ENCODE data around the gene KRT40. TPM values are rescaled to one million over a fixed set of nuclear protein-coding genes. Genes with fewer than 3 reads are reported as not detected.

The KRT40 gene
- total RNA-seq, 1 experiment from 2014 or later, result not detected

- ChIA-PET CTCF (interaction anchor here (1.6 kb wide), 1 partner anchor 46 kb away, joined by 4 read pairs; no protein-coding TSS in a partner anchor), RAD21 (ENCODE audit: low non-redundant PET in 1 of 2, low total read pairs in 2 of 2, uncharacterized antibody in 2 of 2, unreplicated experiment in 2 of 2) (no interaction called here), POLR2A (interaction anchor here (0.9 to 1.1 kb wide), 2 partner anchors 43 to 590 kb away, joined by 3 read pairs; no protein-coding TSS in a partner anchor)
- DNase-seq (ENCODE audit: low read depth, low spot score) (no peak), ATAC-seq (no peak)
- H3K9me3 ChIP-seq (ENCODE audit: control insufficient read depth in 1 of 2, insufficient read depth in 1 of 2, low read depth in 1 of 2, low read length in 2 of 2), result peaks cover 0 to 17% of the 10 kb centered on the region in 2 experiments; a peak in 1 of 4 replicates
- peak overlapping the region; percentile 54; the same call in 1 of the 2 replicates for H3K4me2 ChIP-seq (ENCODE audit: low read length)
- no TSS peak for BruUV-seq (replicated peaks)
- no peaks in the 10 kb centered on the region for H3K79me2 ChIP-seq (ENCODE audit: insufficient read depth, low read length)
- H3K9me2 ChIP-seq (ENCODE audit: insufficient read depth), result no peaks in the 10 kb centered on the region
- TF ChIP-seq ATF3 (IDR thresholded peaks at IDR 0.05) (no peak), RAD21 (IDR thresholded peaks at IDR 0.05; ENCODE audit: low read depth) (no peak), CEBPB (IDR thresholded peaks at IDR 0.05; ENCODE audit: low read depth) (peak; percentile 29; the same call in 1 of the 2 replicates), SP1 (IDR thresholded peaks at IDR 0.05; ENCODE audit: low read depth) (peak; percentile 72), ELF1 (IDR thresholded peaks at IDR 0.05; ENCODE audit: borderline replicate concordance, low read depth) (no peak)
- H4K20me1 ChIP-seq (ENCODE audit: insufficient read depth), result no peaks in the 10 kb centered on the region
- no peak overlapping the region for H3K4me3 ChIP-seq (replicated peaks in 1 of 2; ENCODE audit: low read depth in 1 of 2, low read length in 2 of 2)
- H3K9ac ChIP-seq (ENCODE audit: low read length), result peak overlapping the region; percentile 63
- intact Hi-C loops (cut with micrococcal nuclease), result no loop called here
- H3K27ac ChIP-seq (ENCODE audit: low read depth, low read length), result peak overlapping the region; percentile 99
- H3K27me3 ChIP-seq (ENCODE audit: insufficient read depth, low read length), result no peaks in the 10 kb centered on the region
- H2AFZ ChIP-seq (ENCODE audit: low read depth, low read length, poor library complexity, severe bottlenecking), result no peak overlapping the region
- H3K36me3 ChIP-seq (ENCODE audit: control insufficient read depth in 1 of 2, insufficient read depth in 2 of 2, low read length in 2 of 2), result peaks cover 0 to 29% of the 10 kb centered on the region in 2 experiments; a peak in 2 of 4 replicates
- H3K4me1 ChIP-seq (ENCODE audit: control insufficient read depth in 1 of 2, insufficient read depth in 2 of 2, low read length in 2 of 2), result peaks cover 69 to 72% of the 10 kb centered on the region in 2 experiments
Observed at GRCh38 chr17:40958086-40958953, 25.8 kb downstream of the KRT40 start.

Measured in HCT116 (cell line).